Peyer's patch (tissue), 4 donors: ENCODE measurements around the gene ATP6AP2.

Experiments
- POLR2A ChIP-seq, 2 donors: fragments of 450-650 bp; IDR thresholded peaks; one replicate each; pipeline ENCODE4 v1.5.1; 2017; ENCODE audit warnings: antibody characterized with exemption in 2 of 2, mild to moderate bottlenecking in 2 of 2, moderate library complexity in 2 of 2
- TF ChIP-seq, protein P1 (sequence below), 6 experiments: fragments of 450-650 bp in 4 of 6; fragments of 200-600 bp in 2 of 6; sonication (generic) in 1 of 6; IDR thresholded peaks; one replicate each; pipeline ENCODE4 v1.5.1; 2017 to 2019; ENCODE audit warnings: antibody characterized with exemption in 6 of 6, mild to moderate bottlenecking in 3 of 6, moderate library complexity in 1 of 6

DNA sequence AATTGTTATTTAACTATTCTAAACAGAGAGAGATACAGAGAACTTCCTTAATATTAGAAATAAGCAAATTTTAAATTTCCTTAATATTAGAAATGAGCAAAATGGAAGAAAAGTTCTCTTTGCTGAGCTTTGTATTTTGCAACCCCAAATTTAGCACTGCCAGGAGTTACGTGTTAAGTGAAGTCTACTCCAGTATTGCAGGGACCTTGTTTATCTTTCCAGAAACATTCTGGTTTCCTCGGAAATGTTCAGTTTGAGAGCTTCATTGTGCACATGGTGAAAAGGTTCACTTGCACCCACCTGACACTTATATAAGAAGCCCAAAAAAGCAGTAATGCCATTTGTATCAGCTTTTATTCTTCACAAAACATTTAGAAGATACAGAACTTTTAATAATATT, 72.8 kb downstream of the ATP6AP2 start:
- no peak for TF ChIP-seq POLR2A (IDR thresholded peaks at IDR 0.05)
- TF ChIP-seq, protein P1, sequence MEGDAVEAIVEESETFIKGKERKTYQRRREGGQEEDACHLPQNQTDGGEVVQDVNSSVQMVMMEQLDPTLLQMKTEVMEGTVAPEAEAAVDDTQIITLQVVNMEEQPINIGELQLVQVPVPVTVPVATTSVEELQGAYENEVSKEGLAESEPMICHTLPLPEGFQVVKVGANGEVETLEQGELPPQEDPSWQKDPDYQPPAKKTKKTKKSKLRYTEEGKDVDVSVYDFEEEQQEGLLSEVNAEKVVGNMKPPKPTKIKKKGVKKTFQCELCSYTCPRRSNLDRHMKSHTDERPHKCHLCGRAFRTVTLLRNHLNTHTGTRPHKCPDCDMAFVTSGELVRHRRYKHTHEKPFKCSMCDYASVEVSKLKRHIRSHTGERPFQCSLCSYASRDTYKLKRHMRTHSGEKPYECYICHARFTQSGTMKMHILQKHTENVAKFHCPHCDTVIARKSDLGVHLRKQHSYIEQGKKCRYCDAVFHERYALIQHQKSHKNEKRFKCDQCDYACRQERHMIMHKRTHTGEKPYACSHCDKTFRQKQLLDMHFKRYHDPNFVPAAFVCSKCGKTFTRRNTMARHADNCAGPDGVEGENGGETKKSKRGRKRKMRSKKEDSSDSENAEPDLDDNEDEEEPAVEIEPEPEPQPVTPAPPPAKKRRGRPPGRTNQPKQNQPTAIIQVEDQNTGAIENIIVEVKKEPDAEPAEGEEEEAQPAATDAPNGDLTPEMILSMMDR (IDR thresholded peaks at IDR 0.05) = no peak
